HepG2 (cell line): ENCODE measurements around the gene CRISPLD2. TPM values are rescaled to one million over a fixed set of nuclear protein-coding genes. Genes with fewer than 3 reads are reported as not detected.

Source experiments
- CTCF ChIP-seq: sonication (generic); formaldehyde crosslinking; IDR thresholded peaks from 2 replicates; pipeline ENCODE4 v1.5.0; 2020; ENCODE audit warnings: mild to moderate bottlenecking, missing genetic modification reagents, moderate library complexity
- GTF2F1 ChIP-seq: fragments of 150-350 bp; IDR thresholded peaks from 2 replicates; pipeline ENCODE4 v1.6.1; 2014; ENCODE audit warnings: low read length
- HNF4A ChIP-seq: sonication (generic); formaldehyde crosslinking; IDR thresholded peaks from 2 replicates; pipeline ENCODE4 v1.4.0; 2020; ENCODE audit warnings: missing genetic modification reagents
- NR2F6 ChIP-seq, 2 experiments: IDR thresholded peaks; 2 replicates each; pipeline ENCODE4 v1.6.1; 2016; ENCODE audit warnings: antibody characterized with exemption in 1 of 2, mild to moderate bottlenecking in 1 of 2
- REXO4 ChIP-seq: sonication (generic); formaldehyde crosslinking; IDR thresholded peaks from 2 replicates; pipeline ENCODE4 v1.8.0; 2022; ENCODE audit warnings: missing genetic modification reagents, mild to moderate bottlenecking, borderline replicate concordance
- SOX5 ChIP-seq: IDR thresholded peaks from 2 replicates; pipeline ENCODE4 v1.6.1; 2016; ENCODE audit warnings: borderline replicate concordance
- SOX6 ChIP-seq, 2 experiments: fragments of 450-650 bp in 1 of 2; sonication (generic) in 1 of 2; formaldehyde crosslinking in 1 of 2; IDR thresholded peaks; 2 replicates each; pipeline versions ENCODE4 v1.4.0 to v1.6.1; 2017 to 2020; ENCODE audit warnings: antibody characterized with exemption in 1 of 2, mild to moderate bottlenecking in 1 of 2, missing genetic modification reagents in 1 of 2
- SRSF4 ChIP-seq: fragments of 200-400 bp; formaldehyde crosslinking; IDR thresholded peaks from one replicate; pipeline ENCODE4 v1.6.1; 2018; ENCODE audit warnings: mild to moderate bottlenecking, low read depth, low read length, moderate library complexity; ENCODE audit not compliant: poor library complexity, severe bottlenecking
- ZNF224 ChIP-seq: sonication (generic); formaldehyde crosslinking; IDR thresholded peaks from 2 replicates; pipeline ENCODE4 v1.5.0; 2020; ENCODE audit warnings: mild to moderate bottlenecking, missing genetic modification reagents
- ZNF256 ChIP-seq: sonication (generic); formaldehyde crosslinking; conservative IDR thresholded peaks from 2 replicates; pipeline ENCODE4 v1.4.0; 2020; ENCODE audit warnings: missing genetic modification reagents
- ZNF501 ChIP-seq: sonication (generic); formaldehyde crosslinking; IDR thresholded peaks from 2 replicates; pipeline ENCODE4 v1.5.1; 2020; ENCODE audit warnings: mild to moderate bottlenecking, moderate library complexity, missing genetic modification reagents
- ZNF513 ChIP-seq: sonication (generic); formaldehyde crosslinking; conservative IDR thresholded peaks from 2 replicates; pipeline ENCODE4 v1.5.0; 2020; ENCODE audit warnings: missing genetic modification reagents
- ZNF605 ChIP-seq: sonication (generic); formaldehyde crosslinking; IDR thresholded peaks from 2 replicates; pipeline ENCODE4 v1.8.0; 2022; ENCODE audit warnings: mild to moderate bottlenecking, missing genetic modification reagents
- ZNF83 ChIP-seq: sonication (generic); formaldehyde crosslinking; IDR thresholded peaks from 2 replicates; pipeline ENCODE4 v1.4.0; 2020; ENCODE audit warnings: missing genetic modification reagents, mild to moderate bottlenecking, borderline replicate concordance
- polyA plus RNA-seq, 8 experiments: library from polyadenylated mRNA; depleted of rRNA in 3 of 8; stranded (reverse) in 7 of 8; unstranded in 1 of 8; fragments of >200 nt; fragmentation: Illumina TruSeq in 4 of 8; extraction: Trizol in 4 of 8; gene quantifications; 2 replicates each; pipeline versions ENCODE4 v1.2.1 to v1.2.3, GENCODE V29; 2011 to 2016; ENCODE audit warnings: low read depth in 4 of 8, missing spikeins in 1 of 8, mixed read lengths in 1 of 8; ENCODE audit not compliant: insufficient read depth in 1 of 8
- total RNA-seq, 5 experiments: library from RNA; depleted of rRNA; stranded (reverse); fragments of >200 nt; fragmentation: Illumina TruSeq; extraction: Trizol; gene quantifications; 2 replicates each; pipeline ENCODE4 v1.2.3, GENCODE V29; 2016; ENCODE audit warnings: low read depth in 1 of 5
- TF ChIP-seq, protein P1 (sequence below): sonication (generic); formaldehyde crosslinking; conservative IDR thresholded peaks from 2 replicates; pipeline ENCODE4 v1.8.0; 2022; ENCODE audit warnings: missing genetic modification reagents

The CRISPLD2 gene
- total and polyA plus RNA-seq, 2 of the 13 experiments (the other 11 are each of a cell fraction or from before 2014, with no cell fraction given): 0.04 to 0.31 TPM

GRCh38 chr16:84884246-84884595, 64.4 kb downstream of the CRISPLD2 start (continued):
- no peak for TF ChIP-seq CTCF (CRISPR knock-in tag)
- 0 out of 2 replicates have a peak, but pooled peaks have one; percentile 4 for TF ChIP-seq HNF4A (CRISPR knock-in tag)
- no peak for TF ChIP-seq ZNF83 (CRISPR knock-in tag)
- no peak for TF ChIP-seq REXO4 (CRISPR knock-in tag)
- no peak for TF ChIP-seq ZNF224 (CRISPR knock-in tag)
- TF ChIP-seq ZNF513: no peak
- TF ChIP-seq NR2F6 (IDR thresholded peaks at IDR 0.05): 0 out of 2 replicates have a peak, but pooled peaks have one; percentile 20
- 0 out of 2 replicates have a peak, but pooled peaks have one; percentile 25 for TF ChIP-seq NR2F6 (CRISPR knock-in tag; IDR thresholded peaks at IDR 0.05)
- TF ChIP-seq ZNF256 (CRISPR knock-in tag): no peak
- TF ChIP-seq, protein P1, sequence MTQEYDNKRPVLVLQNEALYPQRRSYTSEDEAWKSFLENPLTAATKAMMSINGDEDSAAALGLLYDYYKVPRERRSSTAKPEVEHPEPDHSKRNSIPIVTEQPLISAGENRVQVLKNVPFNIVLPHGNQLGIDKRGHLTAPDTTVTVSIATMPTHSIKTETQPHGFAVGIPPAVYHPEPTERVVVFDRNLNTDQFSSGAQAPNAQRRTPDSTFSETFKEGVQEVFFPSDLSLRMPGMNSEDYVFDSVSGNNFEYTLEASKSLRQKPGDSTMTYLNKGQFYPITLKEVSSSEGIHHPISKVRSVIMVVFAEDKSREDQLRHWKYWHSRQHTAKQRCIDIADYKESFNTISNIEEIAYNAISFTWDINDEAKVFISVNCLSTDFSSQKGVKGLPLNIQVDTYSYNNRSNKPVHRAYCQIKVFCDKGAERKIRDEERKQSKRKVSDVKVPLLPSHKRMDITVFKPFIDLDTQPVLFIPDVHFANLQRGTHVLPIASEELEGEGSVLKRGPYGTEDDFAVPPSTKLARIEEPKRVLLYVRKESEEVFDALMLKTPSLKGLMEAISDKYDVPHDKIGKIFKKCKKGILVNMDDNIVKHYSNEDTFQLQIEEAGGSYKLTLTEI (CRISPR knock-in tag): no peak
- 0 out of 2 replicates have a peak, but pooled peaks have one; percentile 22 for TF ChIP-seq SOX5 (CRISPR knock-in tag)
- TF ChIP-seq SOX6 (IDR thresholded peaks at IDR 0.05): no peak
- peak; percentile 31 for TF ChIP-seq SOX6 (CRISPR knock-in tag; IDR thresholded peaks at IDR 0.05)
- 0 out of 2 replicates have a peak, but pooled peaks have one; percentile 22 for TF ChIP-seq ZNF605 (CRISPR knock-in tag)
- no peak for TF ChIP-seq SRSF4
- no peak for TF ChIP-seq ZNF501 (CRISPR knock-in tag)
- no peak for TF ChIP-seq GTF2F1
